Activated naive CD4-positive, alpha-beta T cell treated with anti-CD3 and anti-CD28 coated beads, Interleukin-2, amount 10 ng/mL, durations not matched to agents 7 days and 5 days (primary cell): ENCODE data around the gene BRCA2.

Source experiments
- CTCF ChIA-PET: fragments of 350-600 bp; sonication (Branson Sonifier 250); formaldehyde crosslinking; loops from one replicate; lab custom pipeline; 2021; ENCODE audit warnings: antibody characterized with exemption; lab: Charles Lee
- DNase-seq: peaks from one replicate; pipeline ENCODE4 v3.0.0-alpha.2; 2020
- H3K27ac Mint-ChIP-seq: one replicate; pipeline ENCODE4 v1.8.0; 2021; ENCODE audit warnings: mild to moderate bottlenecking, moderate library complexity, mixed read lengths
- H3K27me3 Mint-ChIP-seq: one replicate; pipeline ENCODE4 v1.8.0; 2021; ENCODE audit warnings: mild to moderate bottlenecking, mixed read lengths
- H3K36me3 Mint-ChIP-seq: one replicate; pipeline ENCODE4 v1.8.0; 2021; ENCODE audit warnings: mixed read lengths
- H3K4me1 Mint-ChIP-seq: one replicate; pipeline ENCODE4 v1.8.0; 2021; ENCODE audit warnings: mixed read lengths
- H3K4me3 Mint-ChIP-seq: one replicate; pipeline ENCODE4 v1.8.0; 2021; ENCODE audit warnings: mild to moderate bottlenecking, moderate library complexity, mixed read lengths
- H3K9me3 Mint-ChIP-seq: one replicate; pipeline ENCODE4 v1.8.0; 2021; ENCODE audit warnings: mixed read lengths

Gene BRCA2

GRCh38 chr13:32383836-32384618, 68.7 kb downstream of the BRCA2 start:
- Mint-ChIP-seq H3K27ac (no peak overlapping the region), H3K9me3 (no peaks in the 10 kb centered on the region), H3K36me3 (peaks cover 13% of the 10 kb centered on the region), H3K4me1 (peaks cover 4% of the 10 kb centered on the region), H3K4me3 (no peak overlapping the region), H3K27me3 (no peaks in the 10 kb centered on the region)
- no peak for DNase-seq
- CTCF ChIA-PET, result interaction anchor here (1.0 kb wide), 1 partner anchor 284 kb away, joined by 3 read pairs; no protein-coding TSS in a partner anchor

- Mint-ChIP-seq H3K4me1 (peaks cover 7% of the 10 kb centered on the region), H3K9me3 (no peaks in the 10 kb centered on the region), H3K27ac (no peak overlapping the region), H3K4me3 (no peak overlapping the region), H3K36me3 (peaks cover 11% of the 10 kb centered on the region), H3K27me3 (no peaks in the 10 kb centered on the region)
- DNase-seq, result no peak
- CTCF ChIA-PET, result no interaction called here
Observed at GRCh38 chr13:32384702-32385101, 69.4 kb downstream of the BRCA2 start.

DNA sequence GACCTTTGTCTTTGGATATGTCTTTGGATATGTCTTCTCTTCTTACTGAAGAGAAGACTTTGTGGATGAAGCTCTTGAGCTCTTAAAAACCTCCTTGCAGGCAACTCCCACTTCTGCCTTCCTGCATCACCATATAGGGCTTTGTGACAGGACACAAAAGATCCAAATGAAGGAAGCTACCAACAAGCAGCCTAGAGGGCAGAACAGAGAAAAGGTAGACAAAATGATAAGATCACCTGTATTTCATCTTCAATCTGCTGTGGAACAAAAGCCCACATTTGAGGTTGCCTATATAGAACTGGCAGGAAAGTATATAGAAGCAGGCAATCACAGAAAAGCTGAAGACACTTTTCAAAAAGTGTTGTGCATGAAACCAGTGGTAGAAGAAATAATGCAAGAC, 70.1 kb downstream of the BRCA2 start:
- no peak overlapping the region for H3K27ac Mint-ChIP-seq
- CTCF ChIA-PET, result no interaction called here
- DNase-seq, result no peak

DNA sequence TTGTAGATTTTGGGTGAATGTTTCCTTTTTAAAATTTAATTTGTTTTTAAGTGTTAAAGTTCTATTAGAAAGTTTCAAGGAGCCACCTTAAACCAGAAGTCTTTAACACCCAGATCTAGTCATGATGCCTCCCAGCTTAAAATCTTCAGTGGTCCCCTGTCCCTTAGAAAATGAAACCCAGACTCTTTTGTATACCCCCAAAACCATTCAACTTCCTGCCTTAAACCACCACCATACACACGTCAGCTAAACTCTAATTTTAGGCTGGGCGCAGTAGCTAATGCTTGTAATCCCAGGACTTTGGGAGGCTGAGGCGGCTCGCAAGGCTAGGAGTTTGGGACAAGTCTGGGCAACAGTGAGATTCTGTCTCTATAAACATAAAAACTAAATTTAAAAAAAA, 74.7 kb downstream of the BRCA2 start:
- Mint-ChIP-seq H3K4me1 (peaks cover 17% of the 10 kb centered on the region), H3K27ac (no peak overlapping the region), H3K9me3 (no peaks in the 10 kb centered on the region), H3K36me3 (peaks cover 21% of the 10 kb centered on the region), H3K4me3 (no peak overlapping the region), H3K27me3 (no peaks in the 10 kb centered on the region)
- CTCF ChIA-PET, result interaction anchor here (0.6 to 1.9 kb wide), 2 partner anchors 9 to 11 kb away, joined by 4 to 5 read pairs; no protein-coding TSS in a partner anchor
- no peak for DNase-seq

More for the DNA sequence above, 70.1 kb downstream of the BRCA2 start:
- Mint-ChIP-seq H3K27me3 (no peaks in the 10 kb centered on the region), H3K9me3 (no peaks in the 10 kb centered on the region), H3K4me1 (peaks cover 13% of the 10 kb centered on the region), H3K36me3 (peaks cover 8% of the 10 kb centered on the region), H3K4me3 (no peak overlapping the region)

DNA sequence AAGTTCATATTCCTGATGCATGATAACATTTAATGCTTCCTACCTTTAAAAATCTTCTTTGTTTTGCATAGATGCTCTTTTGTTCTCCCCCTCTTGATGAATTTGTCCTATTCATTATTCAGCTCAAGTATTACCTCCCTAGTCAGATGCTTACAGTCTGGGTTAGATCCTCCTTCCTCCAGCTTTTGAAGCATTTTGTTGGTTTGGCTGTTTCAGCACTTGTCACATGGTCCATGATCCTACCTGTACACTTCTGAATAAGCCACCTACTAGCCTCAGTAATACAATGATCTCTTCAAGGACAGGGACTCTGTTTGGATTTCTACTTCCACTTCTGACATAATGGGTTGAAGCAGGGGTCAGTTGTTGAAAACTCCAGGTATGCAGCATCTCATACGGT, 75.2 kb downstream of the BRCA2 start:
- Mint-ChIP-seq H3K36me3 (peaks cover 21% of the 10 kb centered on the region), H3K4me3 (no peak overlapping the region), H3K4me1 (peaks cover 17% of the 10 kb centered on the region), H3K27me3 (no peaks in the 10 kb centered on the region), H3K9me3 (no peaks in the 10 kb centered on the region), H3K27ac (peak overlapping the region; percentile 28)
- CTCF ChIA-PET, result interaction anchor here (0.6 to 1.9 kb wide), 2 partner anchors 10 to 11 kb away, joined by 4 to 5 read pairs; no protein-coding TSS in a partner anchor
- DNase-seq, result no peak

GRCh38 chr13:32391101-32391619, 75.9 kb downstream of the BRCA2 start:
- no peak for DNase-seq
- Mint-ChIP-seq H3K4me1 (peaks cover 17% of the 10 kb centered on the region), H3K27me3 (no peaks in the 10 kb centered on the region), H3K27ac (no peak overlapping the region), H3K4me3 (no peak overlapping the region), H3K9me3 (no peaks in the 10 kb centered on the region), H3K36me3 (peaks cover 22% of the 10 kb centered on the region)
- CTCF ChIA-PET, result interaction anchor here (1.9 kb wide), 1 partner anchor 12 kb away, joined by 5 read pairs; no protein-coding TSS in a partner anchor

DNA sequence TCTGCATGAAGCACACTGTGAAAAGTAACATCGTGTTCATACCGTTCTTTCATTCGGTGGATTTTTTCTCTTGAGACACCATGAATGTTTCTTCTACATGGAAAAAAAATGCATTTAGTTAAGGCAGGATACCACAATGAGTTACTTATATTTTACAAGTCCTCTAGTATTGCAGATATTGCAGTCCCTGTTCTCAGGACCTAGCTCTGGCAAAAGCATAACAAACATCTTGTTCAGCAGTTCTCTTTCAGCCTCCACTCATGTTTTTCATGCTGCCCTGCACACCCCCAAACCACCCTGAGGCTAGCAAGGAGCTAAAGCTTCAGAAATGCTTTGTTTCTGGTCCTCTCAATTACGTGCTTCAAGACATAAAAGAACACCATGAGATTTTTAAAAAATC, 87.8 kb downstream of the BRCA2 start:
- no peak overlapping the region for H3K27ac Mint-ChIP-seq
- CTCF ChIA-PET, result no interaction called here
- H3K4me1 Mint-ChIP-seq, result peaks cover 4% of the 10 kb centered on the region
- H3K36me3 Mint-ChIP-seq, result peaks cover 45% of the 10 kb centered on the region
- no peak overlapping the region for H3K4me3 Mint-ChIP-seq
- no peak for DNase-seq
- H3K9me3 Mint-ChIP-seq, result no peaks in the 10 kb centered on the region
- H3K27me3 Mint-ChIP-seq, result no peaks in the 10 kb centered on the region

GRCh38 chr13:32407854-32408253, 92.5 kb downstream of the BRCA2 start:
- Mint-ChIP-seq H3K27ac (no peak overlapping the region), H3K4me1 (peaks cover 20% of the 10 kb centered on the region), H3K27me3 (no peaks in the 10 kb centered on the region), H3K4me3 (no peak overlapping the region), H3K9me3 (no peaks in the 10 kb centered on the region), H3K36me3 (peaks cover 46% of the 10 kb centered on the region)
- CTCF ChIA-PET, result interaction anchor here (1.0 to 1.5 kb wide), 3 partner anchors 16 to 173 kb away, joined by 3 to 6 read pairs (median 4); no protein-coding TSS in a partner anchor
- no peak for DNase-seq

DNA sequence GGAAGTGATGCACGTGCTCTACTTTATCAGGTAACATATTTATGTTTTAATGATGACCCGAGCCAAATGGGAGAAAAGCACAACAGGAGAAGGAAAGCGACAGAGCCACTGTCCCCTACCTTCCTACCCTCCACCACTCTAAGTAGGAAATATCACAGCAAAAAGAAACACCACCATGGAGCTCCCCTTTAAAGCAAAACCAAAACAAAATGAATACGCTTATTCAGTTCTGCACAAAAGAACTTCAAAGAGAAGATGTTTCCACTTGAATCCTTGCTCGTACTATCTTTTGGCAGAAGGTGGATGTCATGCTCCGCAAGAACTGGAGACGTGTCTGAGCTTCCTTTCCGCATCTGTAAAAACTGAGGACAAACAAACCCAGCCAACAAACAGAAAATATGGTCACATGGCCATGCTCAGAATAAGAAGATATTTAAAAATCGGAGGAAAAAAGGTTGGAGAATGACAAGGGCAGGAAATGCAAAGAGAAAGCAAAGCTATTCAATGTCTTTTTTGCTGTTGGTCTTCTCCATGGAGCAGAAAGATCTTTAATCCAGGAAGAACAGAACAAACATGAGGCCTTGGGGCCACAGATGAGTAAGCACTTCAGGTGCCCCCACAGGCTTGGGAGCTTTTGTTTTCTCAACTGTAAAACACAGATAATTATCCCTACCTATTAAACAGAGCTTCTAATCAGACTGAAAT, 93.1 kb downstream of the BRCA2 start:
- no peak overlapping the region for H3K4me3 Mint-ChIP-seq
- peaks cover 40% of the 10 kb centered on the region for H3K36me3 Mint-ChIP-seq

DNA sequence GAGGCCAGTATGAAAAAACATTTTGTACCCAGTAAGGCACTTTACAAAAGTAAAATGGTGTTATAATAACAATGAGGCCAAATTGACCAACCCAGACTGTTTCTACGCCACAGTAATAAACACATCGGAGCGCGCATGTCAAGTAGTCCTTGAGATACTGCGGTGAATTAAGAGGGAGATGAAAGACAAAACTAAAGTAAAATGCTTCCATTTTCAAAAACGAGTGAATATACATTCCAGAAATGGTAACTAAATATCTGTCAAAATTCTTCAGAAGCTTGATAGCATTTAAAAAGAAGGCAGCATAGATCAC, 93.6 kb downstream of the BRCA2 start:
- no peak overlapping the region for H3K27ac Mint-ChIP-seq
- CTCF ChIA-PET, result interaction anchor here (0.6 to 1.5 kb wide), 5 partner anchors 15 to 260 kb away, joined by 3 to 6 read pairs (median 4); no protein-coding TSS in a partner anchor
- H3K9me3 Mint-ChIP-seq, result no peaks in the 10 kb centered on the region

More for the DNA sequence above, 93.1 kb downstream of the BRCA2 start:
- no peak for DNase-seq
- H3K4me1 Mint-ChIP-seq, result peaks cover 20% of the 10 kb centered on the region
- CTCF ChIA-PET, result interaction anchor here (0.6 to 1.5 kb wide), 5 partner anchors 16 to 260 kb away, joined by 3 to 6 read pairs (median 4); no protein-coding TSS in a partner anchor
- H3K27me3 Mint-ChIP-seq, result no peaks in the 10 kb centered on the region
- no peak overlapping the region for H3K27ac Mint-ChIP-seq
- H3K9me3 Mint-ChIP-seq, result no peaks in the 10 kb centered on the region

DNA sequence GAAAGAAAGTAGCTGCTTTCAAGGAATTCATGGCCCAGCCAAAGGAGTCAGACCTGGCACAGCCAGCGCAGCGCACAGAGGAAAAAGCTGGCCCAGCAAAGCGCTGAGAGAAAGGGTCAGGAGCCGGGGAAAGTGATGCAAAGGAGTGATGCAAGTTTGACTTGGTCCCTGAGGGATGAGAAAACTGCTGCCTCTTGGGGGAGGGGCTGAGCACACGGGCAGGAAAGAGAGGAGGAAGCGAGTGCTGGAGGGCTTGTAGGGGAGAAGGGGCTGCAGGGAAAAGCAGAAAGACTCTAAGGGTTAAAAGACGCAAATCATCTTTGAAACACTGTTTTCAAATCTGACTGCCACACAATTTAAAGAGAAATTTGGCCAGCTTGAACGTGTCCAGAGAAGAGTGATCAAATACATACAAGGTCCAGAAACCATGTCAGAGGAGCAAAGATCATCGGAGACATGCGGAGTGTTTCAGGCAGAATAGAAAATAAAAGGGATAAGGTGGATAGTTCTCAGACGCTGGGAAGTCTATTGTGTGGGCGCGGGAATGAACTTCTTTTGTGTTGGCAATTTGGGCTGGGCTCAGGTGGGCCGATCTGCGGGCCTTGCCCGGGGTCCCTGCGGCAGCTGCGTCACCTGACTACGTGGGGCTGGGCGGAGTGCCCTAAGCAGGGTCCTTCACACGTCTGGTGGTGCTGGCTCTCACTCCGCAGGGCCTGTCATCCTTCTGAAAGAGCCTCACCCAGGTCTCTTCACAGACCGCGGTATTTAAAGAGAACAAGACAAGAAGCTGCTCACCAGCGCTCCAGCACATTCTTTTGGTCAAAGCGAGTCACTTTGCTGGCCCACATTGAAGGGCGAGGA, 94.5 kb downstream of the BRCA2 start:
- CTCF ChIA-PET, result interaction anchor here (1.4 to 1.5 kb wide), 2 partner anchors 16 to 33 kb away, joined by 3 to 4 read pairs; no protein-coding TSS in a partner anchor

More for the DNA sequence above, 93.6 kb downstream of the BRCA2 start:
- DNase-seq, result no peak
- no peak overlapping the region for H3K4me3 Mint-ChIP-seq
- H3K27me3 Mint-ChIP-seq, result no peaks in the 10 kb centered on the region
- peaks cover 20% of the 10 kb centered on the region for H3K4me1 Mint-ChIP-seq
- peaks cover 40% of the 10 kb centered on the region for H3K36me3 Mint-ChIP-seq

GRCh38 chr13:32413284-32413683, 98.0 kb downstream of the BRCA2 start:
- Mint-ChIP-seq H3K27me3 (no peaks in the 10 kb centered on the region), H3K27ac (no peak overlapping the region), H3K4me1 (peaks cover 14% of the 10 kb centered on the region), H3K9me3 (peaks cover 2% of the 10 kb centered on the region), H3K4me3 (no peak overlapping the region), H3K36me3 (peaks cover 39% of the 10 kb centered on the region)
- CTCF ChIA-PET, result interaction anchor here (1.5 kb wide), 1 partner anchor 16 kb away, joined by 3 read pairs; no protein-coding TSS in a partner anchor
- DNase-seq, result no peak

More for the DNA sequence above, 94.5 kb downstream of the BRCA2 start:
- Mint-ChIP-seq H3K9me3 (no peaks in the 10 kb centered on the region), H3K27ac (no peak overlapping the region), H3K36me3 (peaks cover 40% of the 10 kb centered on the region), H3K27me3 (no peaks in the 10 kb centered on the region), H3K4me1 (peaks cover 20% of the 10 kb centered on the region), H3K4me3 (no peak overlapping the region)
- no peak for DNase-seq

DNA sequence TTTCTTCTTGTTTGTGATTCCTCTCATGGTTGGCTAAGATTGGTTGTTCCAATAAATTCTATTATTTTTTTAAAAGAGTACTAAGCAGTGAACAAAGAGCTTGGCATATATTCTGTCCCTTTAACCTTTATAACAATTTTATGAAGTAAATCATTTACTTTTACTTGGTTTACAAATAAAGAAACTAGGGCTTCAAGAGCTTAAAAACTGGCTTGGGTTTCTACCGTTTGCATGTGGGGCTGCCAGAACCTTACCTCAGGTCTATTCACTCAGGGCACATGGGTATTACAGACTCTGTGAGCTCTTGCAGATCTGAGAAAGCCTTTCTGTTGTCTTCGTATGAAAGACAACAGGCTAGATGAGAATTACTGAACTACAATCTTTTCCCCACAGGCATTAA, 99.3 kb downstream of the BRCA2 start:
- no peak for DNase-seq
- H3K9me3 Mint-ChIP-seq, result peaks cover 9% of the 10 kb centered on the region
- CTCF ChIA-PET, result no interaction called here
- H3K4me3 Mint-ChIP-seq, result no peak overlapping the region
- H3K27me3 Mint-ChIP-seq, result no peaks in the 10 kb centered on the region
- H3K4me1 Mint-ChIP-seq, result peaks cover 2% of the 10 kb centered on the region
- peaks cover 43% of the 10 kb centered on the region for H3K36me3 Mint-ChIP-seq
- H3K27ac Mint-ChIP-seq, result no peak overlapping the region
